ENCODE results near the gene KMT2A.
"Not testable (repeated sequence)": the region's sequence is repeated elsewhere in the genome, so short reads cannot be mapped to it uniquely, and the experiment has no call there.

The KMT2A gene

GRCh38 chr11:118415739-118416068 is 20.6 kb upstream of the KMT2A start:
- DNase-seq: peak; percentile 35
- CTCF ChIA-PET: interaction anchor here (0.9 kb wide), 1 partner anchor 8 kb away, joined by 4 read pairs; no protein-coding TSS in a partner anchor
- peaks cover 8% of the 10 kb centered on the region for H3K36me3 Mint-ChIP-seq

GRCh38 chr11:118416900-118417299 is 19.4 kb upstream of the KMT2A start:
- H3K27ac Mint-ChIP-seq, H3K4me3 Mint-ChIP-seq, H3K27me3 Mint-ChIP-seq, DNase-seq, H3K36me3 Mint-ChIP-seq, H3K4me1 Mint-ChIP-seq, CTCF ChIA-PET, H3K9me3 Mint-ChIP-seq: not testable (repeated sequence)

More at GRCh38 chr11:118415739-118416068, 20.6 kb upstream of the KMT2A start:
- H3K4me3 Mint-ChIP-seq: no peak overlapping the region
- H3K27ac Mint-ChIP-seq: no peak overlapping the region
- H3K27me3 Mint-ChIP-seq: no peaks in the 10 kb centered on the region
- H3K4me1 Mint-ChIP-seq: no peaks in the 10 kb centered on the region
- H3K9me3 Mint-ChIP-seq: no peaks in the 10 kb centered on the region

DNA sequence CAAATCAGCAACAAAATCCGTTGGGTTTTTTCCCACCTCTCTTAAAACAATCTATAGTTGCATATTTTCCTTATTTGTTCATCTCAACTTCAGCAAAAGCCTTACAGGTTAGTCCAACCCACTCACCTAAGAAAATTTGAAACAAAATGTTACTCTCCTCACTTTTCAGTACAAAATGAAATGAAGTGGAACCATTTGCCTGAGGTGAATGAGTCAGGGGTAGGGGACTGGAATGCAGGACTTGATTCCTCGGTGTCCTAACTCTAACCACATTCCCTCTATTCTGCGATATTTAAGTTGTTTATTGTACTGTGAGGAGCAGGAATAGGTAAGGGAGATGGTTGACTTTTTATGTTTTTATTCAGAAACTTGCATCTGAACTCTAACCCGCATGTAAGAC is 18.5 kb upstream of the KMT2A start:
- CTCF ChIA-PET: no interaction called here

GRCh38 chr11:118418766-118419165 is 17.5 kb upstream of the KMT2A start:
- H3K4me1 Mint-ChIP-seq: no peaks in the 10 kb centered on the region
- no peak overlapping the region for H3K27ac Mint-ChIP-seq
- no peak overlapping the region for H3K4me3 Mint-ChIP-seq
- CTCF ChIA-PET: interaction anchor here (1.6 kb wide), 1 partner anchor 12 kb away, joined by 3 read pairs; no protein-coding TSS in a partner anchor
- H3K36me3 Mint-ChIP-seq: peaks cover 1% of the 10 kb centered on the region
- H3K9me3 Mint-ChIP-seq: no peaks in the 10 kb centered on the region
- no peaks in the 10 kb centered on the region for H3K27me3 Mint-ChIP-seq
- no peak for DNase-seq

More for the DNA sequence above, 18.5 kb upstream of the KMT2A start:
- DNase-seq: no peak
- Mint-ChIP-seq H3K36me3 (peaks cover 1% of the 10 kb centered on the region), H3K27ac (no peak overlapping the region), H3K9me3 (no peaks in the 10 kb centered on the region), H3K4me3 (no peak overlapping the region), H3K4me1 (no peaks in the 10 kb centered on the region), H3K27me3 (no peaks in the 10 kb centered on the region)

- Mint-ChIP-seq H3K9me3 (no peaks in the 10 kb centered on the region), H3K27ac (no peak overlapping the region), H3K4me1 (no peaks in the 10 kb centered on the region), H3K27me3 (peaks cover 25% of the 10 kb centered on the region), H3K4me3 (no peak overlapping the region), H3K36me3 (no peaks in the 10 kb centered on the region)
- DNase-seq: no peak
- CTCF ChIA-PET: interaction anchor here (1.4 kb wide), 1 partner anchor 18 kb away, joined by 3 read pairs; no protein-coding TSS in a partner anchor
These were observed 8.6 kb upstream of the KMT2A start for GRCh38 chr11:118427707-118428106.

DNA sequence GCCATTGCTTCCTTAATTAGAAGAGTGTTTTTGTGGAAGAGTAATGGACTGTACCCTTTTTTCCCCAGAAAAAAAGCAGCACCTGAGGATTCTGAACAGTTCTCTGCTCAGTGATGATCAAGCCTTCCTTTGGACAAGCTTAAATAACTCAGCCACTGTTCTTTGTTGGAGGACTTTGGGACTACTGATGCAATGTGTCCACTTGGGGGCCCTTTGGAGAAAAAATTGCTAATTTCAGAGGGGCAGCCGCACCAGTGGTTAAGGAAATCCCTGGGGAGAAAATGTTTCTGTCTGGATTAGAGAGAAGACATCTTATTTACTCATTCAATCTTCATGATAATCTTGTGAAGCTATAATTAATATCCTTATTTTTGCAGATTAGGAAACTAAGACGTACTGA is 5.3 kb upstream of the KMT2A start:
- no peak overlapping the region for H3K4me3 Mint-ChIP-seq
- H3K36me3 Mint-ChIP-seq: no peaks in the 10 kb centered on the region
- peaks cover 15% of the 10 kb centered on the region for H3K4me1 Mint-ChIP-seq
- no peak for DNase-seq
- CTCF ChIA-PET: interaction anchor here (0.5 to 1.2 kb wide), 4 partner anchors 12 to 452 kb away, joined by 3 to 5 read pairs (median 3); no protein-coding TSS in a partner anchor
- no peak overlapping the region for H3K27ac Mint-ChIP-seq
- H3K9me3 Mint-ChIP-seq: no peaks in the 10 kb centered on the region
- peaks cover 27% of the 10 kb centered on the region for H3K27me3 Mint-ChIP-seq

- Mint-ChIP-seq H3K36me3 (peaks cover 5% of the 10 kb centered on the region), H3K27me3 (peaks cover 15% of the 10 kb centered on the region), H3K4me3 (peak overlapping the region; percentile 88), H3K27ac (peak overlapping the region; percentile 96), H3K4me1 (peaks cover 23% of the 10 kb centered on the region), H3K9me3 (no peaks in the 10 kb centered on the region)
- CTCF ChIA-PET: interaction anchor here (1.3 to 2.3 kb wide), 2 partner anchors 28 to 36 kb away, joined by 4 to 7 read pairs; no protein-coding TSS in a partner anchor
- no peak for DNase-seq
These were observed 2.2 kb upstream of the KMT2A start for GRCh38 chr11:118434123-118434552.

DNA sequence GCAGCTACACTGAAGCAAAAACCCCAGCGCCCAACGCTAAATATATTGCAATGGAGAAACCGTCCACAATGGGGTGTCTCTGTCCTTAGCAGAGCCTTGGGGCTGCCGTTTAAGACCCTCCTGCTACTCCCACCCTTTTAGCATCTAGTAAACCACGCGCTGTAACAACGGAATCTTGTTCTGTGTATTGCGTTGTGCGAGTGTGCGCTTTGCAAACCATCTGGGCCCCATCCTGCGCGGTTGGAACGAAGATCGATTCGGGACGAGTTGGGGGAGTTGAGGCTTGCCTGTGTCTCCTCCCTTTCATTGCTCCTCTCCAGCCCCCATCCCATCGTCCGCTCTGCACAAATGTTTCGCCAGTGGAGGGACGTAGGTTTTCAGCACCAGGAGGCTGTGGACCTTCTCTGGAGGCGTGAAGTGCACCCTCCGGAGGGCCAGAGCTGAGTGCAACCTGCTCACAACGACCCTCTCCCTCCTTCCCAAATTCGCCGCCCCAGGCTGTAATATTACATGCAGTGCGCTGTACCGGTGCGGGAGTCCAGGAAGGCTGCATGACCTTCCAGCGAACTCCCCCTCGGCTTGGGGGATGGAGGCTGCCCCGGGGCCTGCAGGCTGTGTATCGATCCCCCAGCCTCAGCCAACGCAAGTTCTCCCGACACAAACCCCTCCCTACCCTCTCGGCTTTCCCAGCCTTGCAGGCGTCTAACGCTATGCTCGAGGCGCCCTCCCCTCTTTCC is 1.6 kb upstream of the KMT2A start:
- Mint-ChIP-seq H3K27ac (peak overlapping the region; percentile 96), H3K27me3 (peaks cover 15% of the 10 kb centered on the region), H3K4me3 (peak overlapping the region; percentile 88), H3K4me1 (peaks cover 29% of the 10 kb centered on the region), H3K9me3 (no peaks in the 10 kb centered on the region), H3K36me3 (peaks cover 9% of the 10 kb centered on the region)
- DNase-seq: peak; percentile 72
- CTCF ChIA-PET: interaction anchor here (1.0 to 2.3 kb wide), 5 partner anchors 9 to 263 kb away, joined by 3 to 7 read pairs (median 4); no protein-coding TSS in a partner anchor

DNA sequence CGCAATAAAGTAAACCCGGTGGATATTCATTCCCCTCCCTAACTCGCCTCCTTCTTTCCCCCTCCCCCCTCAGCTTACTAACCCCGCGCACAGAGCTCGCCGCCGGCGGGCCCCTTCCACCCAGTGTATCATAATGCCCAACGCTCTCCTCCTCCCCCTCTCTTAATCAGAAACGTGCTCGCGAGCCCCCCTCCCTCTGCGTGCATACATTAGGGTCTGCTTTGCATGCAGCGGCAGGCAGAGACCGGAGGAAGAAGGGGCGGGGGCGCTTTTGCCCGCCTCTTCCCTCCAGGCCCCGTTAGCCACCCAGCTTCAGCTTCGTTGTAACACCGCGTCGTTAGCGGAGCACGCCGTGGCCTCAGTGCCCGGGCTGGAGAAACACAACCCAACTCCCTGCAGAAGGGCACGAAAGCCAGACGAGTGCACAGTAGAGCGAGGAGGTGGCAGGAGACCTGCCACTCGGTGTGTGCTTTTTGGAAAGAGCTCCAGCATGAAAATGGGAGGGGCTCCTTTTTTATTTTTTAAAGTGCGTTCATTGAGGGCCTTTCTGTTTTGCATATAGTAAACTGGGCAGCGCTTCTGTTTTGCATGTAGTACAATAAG is 901 bp upstream of the KMT2A start:
- H3K27ac Mint-ChIP-seq: peak overlapping the region; percentile 96
- H3K4me3 Mint-ChIP-seq: peak overlapping the region; percentile 88
- peaks cover 10% of the 10 kb centered on the region for H3K36me3 Mint-ChIP-seq
- H3K9me3 Mint-ChIP-seq: no peaks in the 10 kb centered on the region
- peaks cover 15% of the 10 kb centered on the region for H3K27me3 Mint-ChIP-seq
- CTCF ChIA-PET: interaction anchor here (1.0 to 2.3 kb wide), 5 partner anchors 8 to 264 kb away, joined by 3 to 7 read pairs (median 4); no protein-coding TSS in a partner anchor
- DNase-seq: peak; percentile 80
- H3K4me1 Mint-ChIP-seq: peaks cover 35% of the 10 kb centered on the region

DNA sequence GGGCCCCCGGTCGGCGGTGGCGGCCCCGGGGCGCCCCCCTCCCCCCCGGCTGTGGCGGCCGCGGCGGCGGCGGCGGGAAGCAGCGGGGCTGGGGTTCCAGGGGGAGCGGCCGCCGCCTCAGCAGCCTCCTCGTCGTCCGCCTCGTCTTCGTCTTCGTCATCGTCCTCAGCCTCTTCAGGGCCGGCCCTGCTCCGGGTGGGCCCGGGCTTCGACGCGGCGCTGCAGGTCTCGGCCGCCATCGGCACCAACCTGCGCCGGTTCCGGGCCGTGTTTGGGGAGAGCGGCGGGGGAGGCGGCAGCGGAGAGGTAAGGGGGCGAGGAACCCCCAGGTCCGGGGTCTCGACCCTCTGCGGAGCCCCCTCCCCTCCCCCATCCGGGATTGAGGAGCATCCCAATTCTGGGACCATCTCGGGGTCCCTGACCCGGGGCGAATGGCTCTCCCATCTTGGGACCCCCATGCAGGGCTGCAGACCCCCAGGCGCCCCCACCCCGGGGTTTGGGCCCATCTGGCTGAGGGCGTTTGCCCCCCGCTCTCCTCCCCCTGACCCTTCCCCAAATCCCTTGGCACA is 431 bp downstream of the KMT2A start:
- Mint-ChIP-seq H3K4me3 (peak overlapping the region; percentile 93), H3K36me3 (peaks cover 15% of the 10 kb centered on the region), H3K9me3 (no peaks in the 10 kb centered on the region), H3K27ac (peak overlapping the region; percentile 94), H3K4me1 (peaks cover 49% of the 10 kb centered on the region), H3K27me3 (peaks cover 9% of the 10 kb centered on the region)
- CTCF ChIA-PET: no interaction called here
- DNase-seq: peak; percentile 63

GRCh38 chr11:118437208-118438125 is 1.2 kb downstream of the KMT2A start:
- Mint-ChIP-seq H3K27ac (peak overlapping the region; percentile 94), H3K27me3 (peaks cover 4% of the 10 kb centered on the region), H3K9me3 (no peaks in the 10 kb centered on the region), H3K4me3 (peak overlapping the region; percentile 93), H3K4me1 (peaks cover 56% of the 10 kb centered on the region), H3K36me3 (peaks cover 23% of the 10 kb centered on the region)
- CTCF ChIA-PET: no interaction called here
- peak; percentile 67 for DNase-seq

DNA sequence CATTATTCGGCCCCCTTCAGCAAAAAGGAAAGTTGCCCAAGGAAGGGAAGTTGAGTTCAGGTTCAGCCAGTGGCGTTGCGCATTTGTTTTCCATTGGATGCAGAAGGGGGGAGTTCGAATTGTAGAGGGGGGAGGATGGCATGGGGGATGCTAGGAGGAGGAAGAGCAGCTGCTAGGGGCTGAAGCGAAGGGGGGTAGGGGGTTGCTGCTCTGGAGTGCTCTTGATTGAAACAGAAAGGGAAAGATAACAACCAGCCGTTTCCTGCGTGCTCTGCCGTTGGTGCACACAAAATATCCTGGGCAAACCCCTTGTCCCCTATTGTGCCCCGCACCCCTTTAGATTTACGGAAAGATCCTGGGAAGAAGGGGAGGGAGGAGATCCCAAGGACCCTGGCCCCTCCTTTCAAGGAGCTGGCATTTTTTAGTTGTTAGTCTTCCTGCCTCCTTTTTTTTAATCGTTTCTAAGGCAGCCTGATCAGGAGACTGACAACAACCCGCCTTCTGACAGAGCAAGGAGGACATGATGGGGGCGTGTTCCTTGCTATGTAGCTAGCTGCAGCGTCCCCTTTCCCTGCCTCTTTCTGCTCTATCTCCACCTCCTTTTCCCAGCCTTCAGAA is 2.1 kb downstream of the KMT2A start:
- DNase-seq: peak; percentile 76
- Mint-ChIP-seq H3K27me3 (peaks cover 4% of the 10 kb centered on the region), H3K9me3 (no peaks in the 10 kb centered on the region), H3K4me3 (peak overlapping the region; percentile 93), H3K36me3 (peaks cover 29% of the 10 kb centered on the region), H3K27ac (peak overlapping the region; percentile 94), H3K4me1 (peaks cover 66% of the 10 kb centered on the region)
- CTCF ChIA-PET: interaction anchor here (1.2 kb wide), 1 partner anchor 8 kb away, joined by 3 read pairs; no protein-coding TSS in a partner anchor

GRCh38 chr11:118439646-118440045 is 3.4 kb downstream of the KMT2A start:
- H3K27me3 Mint-ChIP-seq: peaks cover 4% of the 10 kb centered on the region
- H3K4me1 Mint-ChIP-seq: peaks cover 68% of the 10 kb centered on the region
- H3K36me3 Mint-ChIP-seq: peaks cover 40% of the 10 kb centered on the region
- DNase-seq: no peak
- peak overlapping the region; percentile 93 for H3K4me3 Mint-ChIP-seq
- H3K27ac Mint-ChIP-seq: peak overlapping the region; percentile 84
- CTCF ChIA-PET: interaction anchor here (0.7 to 1.2 kb wide), 5 partner anchors 9 to 241 kb away, joined by 3 to 4 read pairs (median 3); no protein-coding TSS in a partner anchor
- no peaks in the 10 kb centered on the region for H3K9me3 Mint-ChIP-seq

Measured in activated naive CD4-positive, alpha-beta T cell treated with anti-CD3 and anti-CD28 coated beads, Interleukin-2, amount 10 ng/mL, durations not matched to agents 7 days and 5 days (primary cell).